ENCODE measurements around the gene DBF4B.

Gene DBF4B, protein sequence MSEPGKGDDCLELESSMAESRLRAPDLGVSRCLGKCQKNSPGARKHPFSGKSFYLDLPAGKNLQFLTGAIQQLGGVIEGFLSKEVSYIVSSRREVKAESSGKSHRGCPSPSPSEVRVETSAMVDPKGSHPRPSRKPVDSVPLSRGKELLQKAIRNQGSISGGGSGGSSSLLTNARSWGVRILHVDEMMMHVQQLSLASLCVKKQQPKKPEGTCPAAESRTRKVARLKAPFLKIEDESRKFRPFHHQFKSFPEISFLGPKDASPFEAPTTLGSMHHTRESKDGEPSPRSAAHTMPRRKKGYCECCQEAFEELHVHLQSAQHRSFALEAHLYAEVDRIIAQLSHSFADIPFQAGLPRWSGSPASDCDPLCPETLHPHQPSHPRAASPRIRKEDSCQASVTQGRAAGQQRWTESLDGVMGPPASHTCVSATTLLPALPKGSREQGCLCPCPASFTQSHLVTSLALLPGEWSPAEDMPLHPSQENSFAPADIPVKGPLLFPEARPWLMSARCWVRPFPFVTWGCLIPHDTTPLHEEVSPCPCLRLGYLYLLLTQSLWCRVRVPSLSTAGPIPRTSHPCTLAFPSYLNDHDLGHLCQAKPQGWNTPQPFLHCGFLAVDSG

GRCh38 chr17:44708401-44709263, at the start of gene DBF4B:
DBF4B (plus strand) TSS chr17:44708665; CDS start chr17:44708821, 156 bp downstream.
- TF ChIP-seq GATA3 (IDR thresholded peaks at IDR 0.05; ENCODE audit: low read depth, low read length), result no peak
- TF ChIP-seq GATA2 (IDR thresholded peaks at IDR 0.05; ENCODE audit: low read depth, low read length), result no peak

GRCh38 chr17:44661835-44662234, 46.6 kb upstream of the DBF4B start:
- TF ChIP-seq GATA2 (IDR thresholded peaks at IDR 0.05; ENCODE audit: low read depth, low read length), result no peak
- TF ChIP-seq GATA3 (IDR thresholded peaks at IDR 0.05; ENCODE audit: low read depth, low read length), result no peak

GRCh38 chr17:44663095-44663494, 45.4 kb upstream of the DBF4B start:
- no peak for TF ChIP-seq GATA2 (IDR thresholded peaks at IDR 0.05; ENCODE audit: low read depth, low read length)
- TF ChIP-seq GATA3 (IDR thresholded peaks at IDR 0.05; ENCODE audit: low read depth, low read length), result no peak

GRCh38 chr17:44664867-44665266, 43.6 kb upstream of the DBF4B start:
- TF ChIP-seq GATA3 (IDR thresholded peaks at IDR 0.05; ENCODE audit: low read depth, low read length) (no peak; the same call in 1 of the 2 replicates), GATA2 (IDR thresholded peaks at IDR 0.05; ENCODE audit: low read depth, low read length) (no peak)

- no peak for TF ChIP-seq GATA3 (IDR thresholded peaks at IDR 0.05; ENCODE audit: low read depth, low read length)
- no peak for TF ChIP-seq GATA2 (IDR thresholded peaks at IDR 0.05; ENCODE audit: low read depth, low read length)
These were observed 42.5 kb upstream of the DBF4B start for GRCh38 chr17:44666006-44666405.

DNA sequence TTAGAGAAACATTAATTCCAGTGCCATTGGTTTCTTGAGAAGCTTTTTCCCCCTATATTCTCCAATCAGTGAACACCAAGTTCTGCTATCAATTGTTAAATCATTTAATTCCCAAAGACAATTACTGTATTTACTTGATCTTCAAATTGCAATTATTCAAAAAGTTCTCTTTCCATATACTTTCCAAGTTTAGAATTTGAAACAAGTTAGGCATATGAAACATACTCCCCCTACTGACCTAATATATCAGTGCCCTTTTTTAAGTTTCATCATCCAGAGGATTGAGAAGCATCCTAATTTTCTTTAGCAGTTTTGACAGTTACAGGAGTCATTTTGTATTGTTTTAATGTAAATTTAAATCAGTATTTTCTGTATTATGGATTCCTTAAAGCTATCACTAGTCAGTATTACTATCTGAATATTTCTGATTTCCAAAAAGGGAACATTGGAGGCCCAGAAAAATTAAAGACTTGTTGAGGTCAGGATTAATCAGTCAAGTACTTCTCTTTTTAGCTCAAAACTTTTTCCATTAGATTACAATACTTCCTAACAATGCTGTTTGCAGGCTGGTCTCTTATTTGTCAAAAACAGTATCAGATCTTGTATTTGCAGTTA, 35.9 kb upstream of the DBF4B start:
- TF ChIP-seq GATA3 (IDR thresholded peaks at IDR 0.05; ENCODE audit: low read depth, low read length) (no peak), GATA2 (IDR thresholded peaks at IDR 0.05; ENCODE audit: low read depth, low read length) (no peak)

DNA sequence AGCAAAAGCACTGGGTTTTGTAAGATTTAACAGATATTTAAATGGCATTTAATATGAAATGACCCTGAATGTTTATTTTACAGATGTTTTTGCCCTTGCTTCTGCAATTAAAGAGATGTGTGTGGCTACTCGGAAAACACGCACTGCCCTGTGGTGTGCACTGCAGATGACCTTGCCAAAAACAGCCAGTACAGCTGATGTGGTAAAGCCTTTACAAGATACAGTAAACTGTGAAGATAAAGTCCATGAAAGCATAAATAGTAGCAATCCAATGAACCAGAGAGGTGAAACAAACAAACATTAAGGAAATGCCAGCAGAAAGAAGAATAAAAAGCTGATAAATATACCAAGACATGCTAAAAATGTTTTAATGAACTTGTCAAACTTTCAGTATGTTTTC, 34.6 kb upstream of the DBF4B start:
- no peak for TF ChIP-seq GATA2 (IDR thresholded peaks at IDR 0.05; ENCODE audit: low read depth, low read length)
- no peak for TF ChIP-seq GATA3 (IDR thresholded peaks at IDR 0.05; ENCODE audit: low read depth, low read length)

- TF ChIP-seq GATA3 (IDR thresholded peaks at IDR 0.05; ENCODE audit: low read depth, low read length) (no peak), GATA2 (IDR thresholded peaks at IDR 0.05; ENCODE audit: low read depth, low read length) (no peak)
These were observed 31.3 kb upstream of the DBF4B start for GRCh38 chr17:44677136-44677535.

DNA sequence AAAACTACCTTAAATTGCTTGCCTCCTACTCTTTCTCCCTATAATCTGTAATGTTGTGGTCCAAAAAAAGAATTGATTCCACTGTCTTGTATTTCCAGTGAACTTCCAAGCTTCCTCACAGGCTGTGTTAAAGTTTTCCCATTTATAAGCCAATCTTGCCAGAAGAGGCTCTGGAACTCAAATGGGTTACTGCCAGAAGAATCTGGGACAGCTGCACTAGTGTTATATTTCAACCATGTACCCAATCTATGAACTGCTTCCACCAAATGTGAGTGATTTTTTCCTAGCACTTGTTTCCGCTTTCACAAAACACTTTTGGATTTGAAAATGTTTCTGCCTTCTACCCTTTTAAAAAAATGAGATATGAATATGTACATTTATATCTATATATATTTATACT, 20.7 kb upstream of the DBF4B start:
- no peak for TF ChIP-seq GATA2 (IDR thresholded peaks at IDR 0.05; ENCODE audit: low read depth, low read length)
- TF ChIP-seq GATA3 (IDR thresholded peaks at IDR 0.05; ENCODE audit: low read depth, low read length), result no peak

DNA sequence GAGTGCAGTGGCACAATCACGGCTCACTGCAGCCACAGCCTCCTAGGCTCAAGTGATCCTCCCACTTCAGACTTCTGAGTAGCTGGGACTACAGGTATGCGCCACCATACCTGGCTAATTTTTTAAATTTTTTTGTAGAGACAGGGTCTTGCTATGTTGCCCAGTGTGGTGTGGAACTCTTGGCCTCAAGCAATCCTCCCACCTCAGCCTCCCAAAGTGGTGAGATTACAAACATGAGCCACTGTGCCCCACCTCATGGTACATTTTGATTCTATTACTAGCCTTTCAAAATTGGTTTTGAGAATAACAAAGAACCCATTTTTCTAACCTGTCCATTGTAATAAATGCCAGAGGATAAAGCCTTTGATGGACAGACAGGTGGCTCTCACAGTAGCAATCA, 20.3 kb upstream of the DBF4B start:
- no peak for TF ChIP-seq GATA3 (IDR thresholded peaks at IDR 0.05; ENCODE audit: low read depth, low read length)
- TF ChIP-seq GATA2 (IDR thresholded peaks at IDR 0.05; ENCODE audit: low read depth, low read length), result no peak

DNA sequence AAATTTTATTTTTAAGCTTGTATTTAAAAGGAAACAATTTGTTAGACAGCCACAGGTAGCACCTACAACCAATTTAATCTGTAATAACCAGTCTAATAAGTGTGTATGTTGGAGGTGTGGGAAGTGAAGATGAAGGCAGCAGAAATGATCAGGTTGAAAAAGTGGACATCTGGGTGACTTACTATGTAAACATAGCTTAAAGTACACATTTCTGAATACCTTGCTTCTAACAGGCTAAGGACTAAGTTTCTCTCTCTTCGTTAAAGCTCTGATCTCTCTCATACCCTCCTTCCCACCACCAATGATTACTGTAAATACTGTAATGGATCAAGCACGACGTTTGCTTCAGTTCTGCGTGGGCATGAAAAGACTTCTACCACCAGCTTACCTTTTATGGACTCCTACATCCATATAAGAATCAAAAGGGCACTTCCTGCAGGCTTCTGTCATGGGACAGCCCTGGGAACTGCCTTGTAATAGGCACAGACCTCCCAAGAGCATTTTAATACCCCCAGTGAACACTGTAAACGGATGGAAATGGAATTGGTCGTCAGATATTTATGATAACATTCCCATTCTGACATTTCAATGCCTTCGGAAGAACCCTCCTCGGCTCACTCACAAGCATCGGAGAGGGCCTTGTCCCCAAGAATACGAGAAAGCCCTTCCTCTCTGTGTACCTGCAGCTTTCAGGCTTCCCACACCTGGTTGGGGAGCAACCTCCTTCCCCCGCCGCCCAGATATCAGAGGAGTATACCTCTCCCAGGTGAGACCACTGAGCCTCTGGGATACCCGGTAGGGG, 19.6 kb upstream of the DBF4B start:
- TF ChIP-seq GATA2 (IDR thresholded peaks at IDR 0.05; ENCODE audit: low read depth, low read length) (no peak), GATA3 (IDR thresholded peaks at IDR 0.05; ENCODE audit: low read depth, low read length) (no peak)

DNA sequence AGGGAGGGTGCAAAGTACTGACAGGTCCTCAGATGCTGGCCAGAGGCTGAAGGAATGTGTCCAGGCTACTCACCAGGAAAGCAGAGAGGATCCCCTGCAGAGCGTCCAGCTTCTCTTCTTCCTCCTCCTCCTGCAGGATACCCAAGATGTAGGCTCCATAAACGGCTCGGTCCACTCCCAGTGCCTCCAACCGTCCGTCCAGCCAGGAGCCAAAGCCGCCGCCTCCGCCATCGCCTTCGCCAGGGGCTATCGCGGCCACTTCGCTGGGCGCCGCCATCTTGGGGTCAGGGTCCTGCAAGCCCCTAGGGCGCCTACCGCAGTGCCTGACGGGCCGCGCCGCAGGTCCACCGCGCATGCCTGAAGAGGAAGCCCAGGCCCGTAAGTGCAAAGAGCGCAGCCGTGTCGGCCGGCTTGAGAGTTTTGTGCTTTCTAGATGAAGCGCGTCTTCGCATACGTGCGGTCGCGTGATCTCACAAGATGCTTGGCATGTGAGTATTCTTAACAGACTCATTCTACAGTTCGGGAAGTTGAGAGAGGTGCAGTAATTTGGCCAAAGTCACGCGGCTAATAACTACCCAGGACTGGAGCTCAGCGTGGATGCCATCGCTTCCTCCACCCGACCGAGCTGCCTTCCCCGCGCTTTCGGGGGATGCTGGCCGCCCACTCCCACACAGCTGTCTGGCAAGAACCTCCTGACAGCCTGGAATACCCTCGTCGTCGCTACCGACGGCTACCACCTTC, 18.8 kb upstream of the DBF4B start, which contains the start of gene CCDC43:
Gene CCDC43, minus strand, starts transcription at position 300 of the 741 bp plus-strand sequence. Its CDS starts 23 bp downstream, at position 277.
- no peak for TF ChIP-seq GATA3 (IDR thresholded peaks at IDR 0.05; ENCODE audit: low read depth, low read length)
- TF ChIP-seq GATA2 (IDR thresholded peaks at IDR 0.05; ENCODE audit: low read depth, low read length), result no peak

Data from SH-SY5Y (cell line).